Measurements from ENCODE around the gene ABCC4.

GRCh38 chr13:95002126-95002525 lies 299.1 kb downstream of the ABCC4 start:
- TF ChIP-seq, protein P1, sequence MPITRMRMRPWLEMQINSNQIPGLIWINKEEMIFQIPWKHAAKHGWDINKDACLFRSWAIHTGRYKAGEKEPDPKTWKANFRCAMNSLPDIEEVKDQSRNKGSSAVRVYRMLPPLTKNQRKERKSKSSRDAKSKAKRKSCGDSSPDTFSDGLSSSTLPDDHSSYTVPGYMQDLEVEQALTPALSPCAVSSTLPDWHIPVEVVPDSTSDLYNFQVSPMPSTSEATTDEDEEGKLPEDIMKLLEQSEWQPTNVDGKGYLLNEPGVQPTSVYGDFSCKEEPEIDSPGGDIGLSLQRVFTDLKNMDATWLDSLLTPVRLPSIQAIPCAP (CRISPR knock-in tag; IDR thresholded peaks at IDR 0.05; ENCODE audit: low read depth): no peak
- TF ChIP-seq ZNF552 (CRISPR knock-in tag; IDR thresholded peaks at IDR 0.05; ENCODE audit: borderline replicate concordance) (no peak), MAF1 (CRISPR knock-in tag; IDR thresholded peaks at IDR 0.05; ENCODE audit: borderline replicate concordance) (no peak)
- TF ChIP-seq, protein P2, sequence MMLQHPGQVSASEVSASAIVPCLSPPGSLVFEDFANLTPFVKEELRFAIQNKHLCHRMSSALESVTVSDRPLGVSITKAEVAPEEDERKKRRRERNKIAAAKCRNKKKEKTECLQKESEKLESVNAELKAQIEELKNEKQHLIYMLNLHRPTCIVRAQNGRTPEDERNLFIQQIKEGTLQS (CRISPR knock-in tag; IDR thresholded peaks at IDR 0.05): no peak

All from HepG2 (cell line).